MG63 (cell line): ENCODE data around the gene EEF1AKMT4. TPM values are rescaled to one million over a fixed set of nuclear protein-coding genes. Genes with fewer than 3 reads are reported as not detected.

Experiments used
- DNase-seq: peaks from one replicate; pipeline ENCODE4 v3.0.0-alpha.2; 2020
- H3K27me3 ChIP-seq: fragments of 250-450 bp; sonication (Bioruptor Pico); 2 replicates; pipeline ENCODE4 v1.5.1; 2020; ENCODE audit warnings: mild to moderate bottlenecking, moderate library complexity
- H3K36me3 ChIP-seq: fragments of 250-450 bp; sonication (Bioruptor Pico); 2 replicates; pipeline ENCODE4 v1.5.1; 2020; ENCODE audit warnings: mild to moderate bottlenecking, moderate library complexity
- H3K4me3 ChIP-seq: fragments of 250-450 bp; sonication (Bioruptor Pico); 2 replicates; pipeline ENCODE4 v1.5.1; 2020; ENCODE audit warnings: mild to moderate bottlenecking, moderate library complexity
- H3K9me3 ChIP-seq: fragments of 250-450 bp; sonication (Bioruptor Pico); 2 replicates; pipeline ENCODE4 v1.5.1; 2020; ENCODE audit warnings: mild to moderate bottlenecking, moderate library complexity
- total RNA-seq: library from RNA; depleted of rRNA; stranded (reverse); fragments of >200 nt; shearing (Covaris generic); gene quantifications from 2 replicates; pipeline ENCODE4 v1.2.3, GENCODE V29; 2014; ENCODE audit warnings: low replicate concordance

EEF1AKMT4 gene
- total RNA-seq, 1 experiment from 2014 or later: 16.0 TPM

DNA sequence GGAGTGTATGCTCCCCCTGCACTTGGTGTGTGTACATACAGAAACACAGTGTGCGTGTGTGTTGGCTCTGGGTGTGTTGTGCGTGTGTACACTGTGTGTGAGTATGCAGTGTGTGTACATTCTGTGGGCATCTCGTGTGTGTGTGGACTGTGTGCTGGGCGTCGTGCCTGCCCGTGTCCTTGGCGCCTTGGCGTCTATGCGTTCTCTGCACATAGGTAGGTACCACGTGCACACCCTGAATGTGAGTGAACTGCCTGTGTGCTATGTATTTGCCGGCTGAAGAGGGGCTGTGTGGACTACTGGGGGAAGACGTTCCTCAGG lies 25.9 kb downstream of the EEF1AKMT4 start:
- Histone ChIP-seq H3K36me3 (no peaks in the 10 kb centered on the region), H3K9me3 (no peaks in the 10 kb centered on the region), H3K4me3 (no peak overlapping the region), H3K27me3 (peaks cover 5% of the 10 kb centered on the region; the same call in 1 of the 2 replicates)
- DNase-seq: no peak

DNA sequence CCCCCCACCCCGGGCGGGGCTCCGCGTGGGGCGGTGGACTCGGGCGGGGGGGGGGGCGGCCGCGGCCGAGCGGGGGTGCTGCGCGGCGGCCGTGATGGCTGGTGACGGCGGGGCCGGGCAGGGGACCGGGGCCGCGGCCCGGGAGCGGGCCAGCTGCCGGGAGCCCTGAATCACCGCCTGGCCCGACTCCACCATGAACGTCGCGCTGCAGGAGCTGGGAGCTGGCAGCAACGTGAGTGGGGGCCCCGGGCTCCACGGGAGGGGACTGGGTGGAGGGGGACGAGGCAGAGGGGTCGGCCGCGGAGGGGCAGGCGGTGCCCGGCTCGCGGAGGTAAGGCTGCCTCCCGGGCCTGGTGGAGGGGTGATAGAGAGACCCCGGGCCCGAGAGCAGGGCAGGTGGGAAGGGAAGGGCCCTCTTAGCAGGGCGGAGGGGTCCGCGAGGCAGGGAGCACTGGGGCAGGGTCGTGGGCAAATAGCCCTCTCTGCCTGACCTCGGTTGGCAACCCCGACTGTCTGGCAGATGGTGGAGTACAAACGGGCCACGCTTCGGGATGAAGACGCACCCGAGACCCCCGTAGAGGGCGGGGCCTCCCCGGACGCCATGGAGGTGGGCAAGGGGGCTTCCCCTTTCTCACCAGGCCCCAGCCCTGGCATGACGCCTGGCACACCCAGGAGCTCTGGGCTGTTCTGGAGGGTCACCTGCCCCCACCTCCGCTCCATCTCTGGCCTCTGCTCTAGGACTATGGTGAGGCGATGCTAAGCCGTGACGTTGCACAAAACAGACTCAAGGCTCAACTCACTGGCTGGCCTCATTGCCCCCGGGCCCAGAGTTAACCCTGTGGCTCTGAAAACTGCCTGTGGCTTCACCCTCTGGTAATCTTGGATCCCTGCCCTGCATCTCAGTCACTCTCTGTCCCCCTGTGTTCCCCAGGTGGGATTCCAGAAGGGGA lies 26.8 kb downstream of the EEF1AKMT4 start, which contains the start of gene ECE2:
Gene ECE2, plus strand, starts transcription at position 62 of the 950 bp plus-strand sequence. Its CDS starts 132 bp downstream, at position 194.
- peaks cover 5% of the 10 kb centered on the region; the same call in 1 of the 2 replicates for H3K27me3 ChIP-seq
- no peak within 1 kb of the TSS for H3K4me3 ChIP-seq
- peak; percentile 43 for DNase-seq
- H3K9me3 ChIP-seq: no peaks in the 10 kb centered on the region
- H3K36me3 ChIP-seq: no peaks in the 10 kb centered on the region

DNA sequence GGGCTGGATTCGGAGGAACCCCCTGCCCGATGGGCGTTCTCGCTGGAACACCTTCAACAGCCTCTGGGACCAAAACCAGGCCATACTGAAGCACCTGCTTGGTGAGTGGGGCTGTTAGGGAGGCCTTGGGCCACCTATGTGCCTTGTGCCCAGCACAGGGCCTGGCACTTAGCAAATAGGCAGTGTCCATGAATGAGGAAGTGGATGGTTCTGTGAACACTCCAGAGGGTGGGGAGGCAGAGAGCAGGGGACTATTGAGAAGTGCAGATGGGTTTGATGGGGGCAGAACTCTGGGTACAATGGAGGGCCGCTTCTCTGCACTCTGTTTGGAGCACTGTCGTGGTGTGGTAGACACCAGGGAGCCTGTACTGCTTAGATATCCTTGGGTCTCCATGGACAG lies 27.9 kb downstream of the EEF1AKMT4 start:
- H3K4me3 ChIP-seq: no peak overlapping the region
- H3K9me3 ChIP-seq: no peaks in the 10 kb centered on the region
- H3K36me3 ChIP-seq: no peaks in the 10 kb centered on the region
- DNase-seq: no peak
- H3K27me3 ChIP-seq: peaks cover 5% of the 10 kb centered on the region; the same call in 1 of the 2 replicates

DNA sequence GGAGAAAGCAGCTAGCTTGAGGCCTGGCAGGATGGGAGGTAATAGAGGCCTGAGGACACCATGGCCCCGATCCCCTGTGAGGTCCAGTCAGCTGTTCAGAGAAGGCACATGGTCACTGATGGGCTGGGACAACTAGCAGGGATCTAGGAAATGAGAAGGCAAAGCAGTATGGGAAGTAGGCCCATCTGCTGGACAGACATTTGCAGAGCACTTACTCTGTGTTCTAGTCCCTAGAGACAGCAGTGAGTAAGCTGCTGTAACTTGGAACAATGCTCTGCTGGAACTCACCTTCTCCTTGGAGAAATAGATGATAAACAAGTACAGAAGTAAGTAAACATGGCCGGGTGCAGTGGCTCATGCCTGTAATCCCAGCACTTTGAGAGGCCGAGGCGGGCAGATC lies 33.5 kb downstream of the EEF1AKMT4 start:
- no peaks in the 10 kb centered on the region for H3K9me3 ChIP-seq
- H3K27me3 ChIP-seq: no peaks in the 10 kb centered on the region
- no peaks in the 10 kb centered on the region for H3K36me3 ChIP-seq
- no peak overlapping the region for H3K4me3 ChIP-seq
- DNase-seq: no peak

DNA sequence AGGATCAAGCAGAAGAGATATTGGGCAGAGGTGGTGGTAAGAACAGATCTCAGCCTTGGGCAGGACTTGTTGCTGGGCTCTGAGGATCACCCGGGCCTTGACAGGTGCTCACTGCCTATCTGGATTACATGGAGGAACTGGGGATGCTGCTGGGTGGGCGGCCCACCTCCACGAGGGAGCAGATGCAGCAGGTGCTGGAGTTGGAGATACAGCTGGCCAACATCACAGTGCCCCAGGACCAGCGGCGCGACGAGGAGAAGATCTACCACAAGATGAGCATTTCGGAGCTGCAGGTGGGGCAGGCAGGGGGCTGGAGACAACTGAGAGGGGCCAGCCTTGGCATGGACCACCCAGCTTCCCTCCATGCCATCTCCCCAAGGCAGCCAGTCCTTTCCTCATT lies 34.2 kb downstream of the EEF1AKMT4 start:
- H3K36me3 ChIP-seq: no peaks in the 10 kb centered on the region
- H3K9me3 ChIP-seq: no peaks in the 10 kb centered on the region
- H3K4me3 ChIP-seq: no peak overlapping the region
- DNase-seq: no peak
- H3K27me3 ChIP-seq: peaks cover 4% of the 10 kb centered on the region; the same call in 1 of the 2 replicates

DNA sequence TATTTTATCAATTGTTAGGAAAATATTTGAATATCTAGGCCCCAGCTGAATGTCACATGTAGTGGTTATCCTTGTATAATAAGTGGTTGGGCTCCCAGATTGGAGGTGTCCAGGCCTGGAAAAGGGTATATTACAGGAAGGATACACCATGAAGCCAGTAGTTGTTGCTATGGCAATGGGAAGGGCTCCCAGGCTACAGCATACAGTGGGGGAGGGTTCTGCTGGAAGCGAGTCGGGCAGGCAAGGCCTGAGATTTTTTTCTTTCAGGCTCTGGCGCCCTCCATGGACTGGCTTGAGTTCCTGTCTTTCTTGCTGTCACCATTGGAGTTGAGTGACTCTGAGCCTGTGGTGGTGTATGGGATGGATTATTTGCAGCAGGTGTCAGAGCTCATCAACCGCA lies 35.2 kb downstream of the EEF1AKMT4 start:
- Histone ChIP-seq H3K4me3 (no peak overlapping the region), H3K9me3 (no peaks in the 10 kb centered on the region), H3K27me3 (peaks cover 4% of the 10 kb centered on the region; the same call in 1 of the 2 replicates), H3K36me3 (no peaks in the 10 kb centered on the region)
- peak; percentile 71 for DNase-seq

DNA sequence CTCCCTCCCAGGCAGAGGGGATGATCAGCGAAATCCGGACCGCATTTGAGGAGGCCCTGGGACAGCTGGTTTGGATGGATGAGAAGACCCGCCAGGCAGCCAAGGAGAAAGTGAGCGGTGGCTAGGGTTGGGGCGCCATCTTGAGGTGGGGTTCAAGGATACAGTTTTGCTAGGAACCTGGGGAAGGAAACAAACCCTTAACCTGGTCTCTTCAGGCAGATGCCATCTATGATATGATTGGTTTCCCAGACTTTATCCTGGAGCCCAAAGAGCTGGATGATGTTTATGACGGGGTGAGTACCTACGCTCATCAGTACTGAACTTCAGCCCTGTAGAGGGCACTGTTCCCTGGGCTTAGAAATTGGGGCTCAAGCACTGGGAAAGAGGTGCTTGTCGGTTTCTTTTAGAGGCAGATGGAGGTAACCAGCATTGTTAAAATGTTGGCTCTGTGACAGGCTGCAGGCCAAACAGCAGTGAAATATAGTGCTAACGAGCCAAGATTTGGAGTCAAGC lies 40.0 kb downstream of the EEF1AKMT4 start:
- peaks cover 4% of the 10 kb centered on the region; the same call in 1 of the 2 replicates for H3K27me3 ChIP-seq
- no peaks in the 10 kb centered on the region for H3K9me3 ChIP-seq
- DNase-seq: peak; percentile 64
- H3K4me3 ChIP-seq: no peak overlapping the region
- H3K36me3 ChIP-seq: no peaks in the 10 kb centered on the region

DNA sequence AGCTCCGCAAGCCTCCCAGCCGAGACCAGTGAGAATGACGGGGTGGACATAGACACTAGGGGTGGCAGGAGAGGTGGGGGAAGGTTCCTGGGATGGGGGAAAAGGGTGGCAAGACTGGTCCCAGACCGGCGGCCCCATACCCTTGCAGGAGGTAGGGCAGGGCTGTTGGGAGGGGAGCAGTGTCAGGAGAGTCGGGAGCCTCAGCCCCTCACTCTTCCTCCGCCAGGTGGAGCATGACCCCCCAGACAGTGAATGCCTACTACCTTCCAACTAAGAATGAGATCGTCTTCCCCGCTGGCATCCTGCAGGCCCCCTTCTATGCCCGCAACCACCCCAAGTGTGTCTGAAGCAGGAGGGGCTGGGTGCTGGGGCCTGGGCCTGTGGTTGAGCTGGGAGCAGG lies 40.9 kb downstream of the EEF1AKMT4 start:
- DNase-seq: no peak
- H3K9me3 ChIP-seq: no peaks in the 10 kb centered on the region
- peaks cover 4% of the 10 kb centered on the region; the same call in 1 of the 2 replicates for H3K27me3 ChIP-seq
- H3K4me3 ChIP-seq: no peak overlapping the region
- H3K36me3 ChIP-seq: no peaks in the 10 kb centered on the region

DNA sequence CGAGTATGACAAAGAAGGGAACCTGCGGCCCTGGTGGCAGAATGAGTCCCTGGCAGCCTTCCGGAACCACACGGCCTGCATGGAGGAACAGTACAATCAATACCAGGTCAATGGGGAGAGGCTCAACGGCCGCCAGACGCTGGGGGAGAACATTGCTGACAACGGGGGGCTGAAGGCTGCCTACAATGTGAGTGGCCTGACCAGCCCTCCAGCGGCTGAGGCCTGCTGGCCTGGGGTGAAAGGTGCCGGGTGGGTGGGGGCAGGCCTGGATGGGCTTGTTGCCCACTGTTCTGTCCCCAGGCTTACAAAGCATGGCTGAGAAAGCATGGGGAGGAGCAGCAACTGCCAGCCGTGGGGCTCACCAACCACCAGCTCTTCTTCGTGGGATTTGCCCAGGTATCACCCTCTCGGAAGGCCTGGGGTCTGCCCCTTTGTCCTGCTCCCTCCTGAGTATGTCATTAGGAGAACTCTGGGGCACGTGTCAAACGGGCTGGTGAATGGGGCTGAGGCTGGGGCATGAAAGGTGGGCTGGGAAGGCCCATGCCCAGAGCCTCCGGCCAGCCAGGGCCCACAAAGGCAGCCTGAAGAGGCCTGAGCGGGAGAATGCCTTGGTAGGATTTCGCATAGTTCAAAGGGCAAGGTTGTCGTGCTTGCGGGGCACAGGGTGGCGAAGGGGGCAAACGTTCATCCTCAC lies 41.7 kb downstream of the EEF1AKMT4 start:
- H3K4me3 ChIP-seq: no peak overlapping the region
- H3K9me3 ChIP-seq: no peaks in the 10 kb centered on the region
- DNase-seq: no peak
- H3K27me3 ChIP-seq: peaks cover 4% of the 10 kb centered on the region; the same call in 1 of the 2 replicates
- no peaks in the 10 kb centered on the region for H3K36me3 ChIP-seq

DNA sequence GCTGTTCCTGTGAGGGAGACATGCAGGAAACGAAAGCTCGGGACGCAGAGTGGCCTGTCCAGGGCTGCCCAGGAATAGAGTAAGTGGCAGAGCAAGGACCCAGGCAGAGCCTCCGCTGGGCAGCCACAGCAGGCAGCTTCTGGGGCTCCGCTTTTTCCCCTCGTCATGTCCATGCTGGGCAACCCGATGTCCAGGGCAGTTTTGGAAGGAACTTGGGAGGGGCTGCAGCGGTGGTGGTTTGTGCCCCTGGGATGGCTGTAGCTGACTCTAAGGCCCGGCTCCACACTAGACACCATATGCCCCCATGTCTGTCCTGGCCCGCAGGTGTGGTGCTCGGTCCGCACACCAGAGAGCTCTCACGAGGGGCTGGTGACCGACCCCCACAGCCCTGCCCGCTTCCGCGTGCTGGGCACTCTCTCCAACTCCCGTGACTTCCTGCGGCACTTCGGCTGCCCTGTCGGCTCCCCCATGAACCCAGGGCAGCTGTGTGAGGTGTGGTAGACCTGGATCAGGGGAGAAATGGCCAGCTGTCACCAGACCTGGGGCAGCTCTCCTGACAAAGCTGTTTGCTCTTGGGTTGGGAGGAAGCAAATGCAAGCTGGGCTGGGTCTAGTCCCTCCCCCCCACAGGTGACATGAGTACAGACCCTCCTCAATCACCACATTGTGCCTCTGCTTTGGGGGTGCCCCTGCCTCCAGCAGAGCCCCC lies 42.4 kb downstream of the EEF1AKMT4 start:
- H3K27me3 ChIP-seq: peaks cover 4% of the 10 kb centered on the region; the same call in 1 of the 2 replicates
- no peaks in the 10 kb centered on the region for H3K36me3 ChIP-seq
- no peak for DNase-seq
- H3K9me3 ChIP-seq: no peaks in the 10 kb centered on the region
- H3K4me3 ChIP-seq: no peak overlapping the region

DNA sequence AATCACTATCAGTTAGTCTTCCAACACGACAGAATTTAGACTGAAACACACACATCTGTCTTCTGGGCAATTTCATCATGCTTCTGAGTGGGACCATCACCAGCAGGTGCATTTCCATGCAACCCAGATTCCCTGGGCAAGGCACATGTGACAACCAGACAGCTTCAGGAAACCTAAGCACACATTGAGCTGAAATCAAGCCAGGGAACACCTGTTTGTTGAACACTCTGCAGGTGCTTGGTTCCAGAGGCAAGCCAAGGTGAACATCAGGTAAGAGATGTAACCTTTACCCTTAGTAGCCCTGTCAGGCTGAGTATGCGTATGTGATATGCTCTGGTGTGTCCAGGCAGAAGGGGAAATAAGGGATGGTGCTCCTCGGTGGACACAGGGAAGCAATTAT lies 46.3 kb downstream of the EEF1AKMT4 start:
- H3K36me3 ChIP-seq: peaks cover 16% of the 10 kb centered on the region
- no peak for DNase-seq
- H3K27me3 ChIP-seq: no peaks in the 10 kb centered on the region
- H3K9me3 ChIP-seq: no peaks in the 10 kb centered on the region
- no peak overlapping the region for H3K4me3 ChIP-seq

DNA sequence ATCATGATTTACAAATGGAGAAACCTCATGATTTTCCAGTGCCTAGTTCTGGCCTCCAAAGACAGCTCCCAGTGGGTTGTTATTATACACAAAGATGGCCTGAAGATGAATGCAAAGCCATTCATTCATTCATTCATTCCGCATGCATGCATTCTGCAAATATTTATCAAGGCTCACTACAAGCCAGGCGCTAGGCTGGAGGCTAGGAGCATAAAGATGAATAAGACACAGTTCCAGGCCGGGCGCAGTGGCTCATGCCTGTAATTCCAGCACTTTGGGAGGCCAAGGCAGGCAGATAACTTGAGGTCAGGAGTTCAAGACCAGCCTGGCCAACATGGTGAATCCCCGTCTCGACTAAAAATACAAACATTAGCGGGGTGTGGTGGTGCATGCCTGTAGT lies 47.1 kb downstream of the EEF1AKMT4 start:
- Histone ChIP-seq H3K9me3 (no peaks in the 10 kb centered on the region), H3K36me3 (peaks cover 25% of the 10 kb centered on the region), H3K4me3 (no peak overlapping the region), H3K27me3 (no peaks in the 10 kb centered on the region)
- DNase-seq: no peak

DNA sequence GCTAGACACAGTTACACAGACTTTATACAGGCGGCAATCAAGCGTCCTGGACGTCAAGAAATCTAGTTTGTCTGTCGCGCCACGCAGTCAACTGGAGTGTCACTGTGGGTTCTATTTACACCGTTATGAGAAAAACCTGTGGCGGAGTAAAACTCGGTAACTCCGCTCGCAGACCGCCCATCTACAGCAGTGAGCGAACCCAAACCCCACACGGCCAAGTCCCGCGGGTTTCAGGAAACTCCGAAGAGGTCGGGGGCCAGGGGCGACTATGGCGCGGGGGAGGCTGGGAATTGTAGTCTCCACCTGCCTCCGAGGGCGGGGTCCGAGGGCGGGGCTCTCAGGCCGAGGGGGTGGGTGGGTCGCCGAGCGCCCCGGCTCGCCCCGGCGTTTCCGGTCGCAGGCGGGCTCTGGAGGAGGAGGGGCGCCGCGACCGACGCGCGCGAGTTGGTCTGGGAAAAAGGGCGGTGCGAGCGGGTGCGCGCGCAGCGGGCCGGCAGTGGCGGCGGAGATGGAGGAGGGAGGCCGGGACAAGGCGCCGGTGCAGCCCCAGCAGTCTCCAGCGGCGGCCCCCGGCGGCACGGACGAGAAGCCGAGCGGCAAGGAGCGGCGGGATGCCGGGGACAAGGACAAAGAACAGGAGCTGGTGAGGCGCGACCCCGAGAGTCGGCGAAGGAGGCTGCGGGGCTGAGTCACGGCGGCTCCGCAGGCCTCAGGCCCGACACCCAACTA lies 49.5 kb downstream of the EEF1AKMT4 start, which contains the start of gene PSMD2:
Gene PSMD2, plus strand, starts transcription at position 483 of the 729 bp plus-strand sequence. Its CDS starts 26 bp downstream, at position 509.
- Histone ChIP-seq H3K36me3 (peaks cover 48% of the 10 kb centered on the region), H3K9me3 (no peaks in the 10 kb centered on the region), H3K27me3 (no peaks in the 10 kb centered on the region), H3K4me3 (peak within 1 kb of the TSS; percentile 86)
- DNase-seq: peak; percentile 98

DNA sequence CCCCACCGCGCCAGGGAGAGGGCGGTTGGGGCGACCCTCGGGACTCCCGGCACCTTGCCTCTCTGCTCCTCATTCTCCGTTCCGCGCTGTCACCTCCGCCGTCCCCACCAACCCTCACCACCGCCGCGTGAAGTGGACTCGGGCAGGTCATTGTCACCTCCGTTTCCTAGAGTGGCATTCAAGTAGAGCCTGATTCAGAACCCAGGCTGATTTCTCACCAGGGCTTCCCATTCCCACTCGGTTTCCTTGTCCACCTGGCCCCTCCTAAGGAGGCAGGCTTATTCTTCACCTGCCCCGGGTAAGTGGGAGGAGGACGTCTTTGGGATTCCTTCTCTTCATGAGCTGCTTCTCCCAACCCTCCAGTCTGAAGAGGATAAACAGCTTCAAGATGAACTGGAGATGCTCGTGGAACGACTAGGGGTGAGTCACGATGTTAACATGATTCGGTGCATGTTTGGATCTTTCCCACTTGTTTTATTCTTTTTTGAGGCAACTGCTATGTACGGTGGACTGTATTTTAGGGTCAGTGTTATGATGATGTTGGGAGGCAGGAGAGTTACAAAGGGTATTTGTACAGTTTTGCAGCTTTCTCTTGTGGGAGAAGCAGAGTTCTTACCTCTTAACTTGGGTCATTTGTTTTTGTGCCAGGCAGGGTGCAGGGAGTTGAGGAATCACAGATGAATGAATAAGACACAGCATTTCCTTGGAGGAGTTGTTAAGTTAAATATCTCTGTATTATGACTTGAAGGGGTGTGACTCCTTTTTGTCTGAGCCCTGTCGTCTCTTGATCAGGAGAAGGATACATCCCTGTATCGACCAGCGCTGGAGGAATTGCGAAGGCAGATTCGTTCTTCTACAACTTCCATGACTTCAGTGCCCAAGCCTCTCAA lies 50.3 kb downstream of the EEF1AKMT4 start:
- H3K4me3 ChIP-seq: peak overlapping the region; percentile 86
- no peak for DNase-seq
- peaks cover 56% of the 10 kb centered on the region for H3K36me3 ChIP-seq
- no peaks in the 10 kb centered on the region for H3K27me3 ChIP-seq
- H3K9me3 ChIP-seq: no peaks in the 10 kb centered on the region

DNA sequence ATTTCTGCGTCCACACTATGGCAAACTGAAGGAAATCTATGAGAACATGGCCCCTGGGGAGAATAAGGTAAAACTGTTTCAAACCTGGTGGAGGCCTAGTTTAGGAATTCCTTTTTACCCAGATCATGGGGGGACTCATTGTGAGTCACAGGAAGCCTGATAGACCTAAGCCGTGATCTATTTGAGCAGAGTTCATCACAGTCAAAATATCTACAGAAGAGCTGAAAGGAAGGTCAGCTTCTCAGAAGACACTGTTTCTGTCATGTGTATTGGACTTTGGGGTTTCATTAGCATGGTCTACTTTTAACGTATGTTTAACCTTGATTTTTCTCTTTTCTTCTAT lies 50.9 kb downstream of the EEF1AKMT4 start:
- Histone ChIP-seq H3K4me3 (peak overlapping the region; percentile 86), H3K36me3 (peaks cover 62% of the 10 kb centered on the region), H3K9me3 (no peaks in the 10 kb centered on the region), H3K27me3 (no peaks in the 10 kb centered on the region)
- peak; percentile 23 for DNase-seq
